Activated CD4-positive, alpha-beta T cell treated with anti-CD3 and anti-CD28 coated beads, Interleukin-2, amount 50 U/mL, for 48 hours (primary cell): ENCODE measurements around the gene EYA4.

Source experiments
- DNase-seq, 2 experiments: peaks; one replicate each; pipeline ENCODE4 v3.0.0-alpha.2; 2020

The EYA4 gene

DNA sequence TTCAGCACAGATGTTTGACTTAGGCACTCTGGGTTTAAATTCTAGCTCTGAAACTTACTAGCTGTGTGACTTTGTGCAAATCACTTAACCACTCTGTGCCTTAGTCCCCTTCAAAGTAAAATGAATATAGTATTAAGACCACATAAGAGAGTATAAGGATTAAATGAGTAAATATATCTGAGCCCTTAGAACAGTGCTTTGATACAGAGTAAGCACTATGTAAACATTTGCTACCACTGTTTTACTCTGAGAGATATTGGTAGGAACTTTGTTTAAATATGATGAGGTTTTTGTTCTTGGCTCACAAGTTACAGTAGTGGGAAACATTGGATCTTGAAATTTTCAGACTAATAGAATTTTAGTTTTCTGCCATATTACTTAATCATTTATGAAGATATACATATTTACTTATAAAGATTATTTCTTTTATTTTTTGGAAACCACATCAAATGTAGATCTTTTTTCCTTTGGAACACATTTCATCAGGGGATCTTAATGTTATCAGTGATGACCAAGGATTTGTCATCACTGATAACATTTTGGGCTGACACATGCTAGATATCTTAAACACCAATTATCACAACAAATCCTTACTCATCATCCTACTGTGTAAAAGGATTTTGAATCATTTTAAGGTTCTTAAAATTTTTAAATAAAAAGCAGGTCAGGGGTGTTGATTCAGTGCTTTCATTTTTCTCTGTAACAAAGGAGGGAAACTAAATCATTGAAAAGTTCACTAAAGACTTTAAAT lies 226.2 kb downstream of the EYA4 start:
- DNase-seq, result no peak

DNA sequence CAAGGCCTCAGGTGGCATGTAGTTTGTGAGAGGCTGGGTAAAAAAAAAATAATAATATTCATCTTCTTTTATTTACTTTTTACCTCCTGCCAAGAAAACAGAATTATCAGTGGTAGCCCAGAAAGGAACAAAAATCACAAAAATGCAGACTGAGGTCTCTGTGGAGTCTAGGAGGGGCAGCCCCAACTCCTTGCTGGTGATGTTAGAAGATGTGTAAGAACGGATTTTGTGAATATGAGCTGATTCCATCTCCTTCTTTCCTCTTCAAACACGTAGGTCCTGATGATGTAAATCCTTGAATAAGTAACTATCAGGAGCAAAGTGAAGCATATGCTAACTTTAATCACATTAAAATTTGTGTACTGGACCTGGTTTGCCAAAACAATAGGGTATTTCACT lies 226.8 kb downstream of the EYA4 start:
- DNase-seq, result no peak

DNA sequence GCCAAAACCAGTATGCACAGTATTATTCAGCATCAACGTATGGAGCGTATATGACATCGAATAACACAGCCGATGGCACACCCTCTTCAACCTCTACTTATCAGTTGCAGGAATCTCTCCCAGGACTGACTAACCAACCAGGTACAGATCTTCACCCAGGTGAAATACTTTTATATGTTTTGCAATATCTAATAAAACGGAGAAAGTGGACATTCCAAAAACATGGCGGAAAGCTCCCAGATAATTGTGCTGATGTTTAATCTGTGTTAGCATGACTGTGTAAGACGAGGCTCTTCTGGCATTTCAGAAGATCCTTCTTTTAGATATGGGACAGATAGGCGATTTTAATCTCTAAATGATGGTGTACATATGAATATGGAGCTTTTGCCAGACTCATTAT lies 227.4 kb downstream of the EYA4 start:
- no peak for DNase-seq

DNA sequence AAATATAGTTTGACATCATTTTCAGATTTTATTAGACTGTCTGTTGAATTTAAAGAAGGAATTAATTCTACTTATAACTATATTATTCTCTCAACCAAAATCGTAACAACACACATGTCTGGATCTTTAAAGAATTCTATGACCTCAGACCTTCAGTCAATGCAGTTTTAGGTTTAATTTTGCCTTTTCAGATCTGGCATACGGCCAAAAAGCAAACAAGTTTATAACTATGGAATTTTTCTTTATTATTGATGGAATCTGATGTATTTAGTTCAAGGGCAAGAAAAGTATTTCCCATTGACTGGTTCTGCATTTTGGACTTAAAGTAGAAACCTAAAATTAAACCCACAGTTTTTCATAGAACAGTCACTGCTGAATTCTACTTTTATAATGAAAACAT lies 233.4 kb downstream of the EYA4 start:
- no peak for DNase-seq

DNA sequence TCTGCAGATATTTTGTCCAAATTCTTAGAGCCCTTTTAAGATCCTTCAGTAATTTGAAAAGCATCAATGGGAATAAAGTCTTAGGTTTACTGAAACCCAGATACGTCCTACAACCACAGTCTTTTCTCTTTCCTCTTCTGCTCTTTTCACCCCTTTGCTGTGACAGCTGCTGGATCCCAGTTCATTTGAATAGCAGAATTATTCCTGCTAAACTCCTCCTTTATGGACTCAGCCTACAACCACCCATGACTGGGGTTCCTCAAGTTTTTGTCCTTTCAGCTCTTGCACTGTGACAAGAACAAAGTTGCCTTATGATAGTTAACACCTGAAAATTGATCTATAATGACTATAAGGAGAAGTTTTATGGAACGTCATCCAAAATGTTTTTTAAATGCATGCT lies 237.5 kb downstream of the EYA4 start:
- DNase-seq, result no peak

DNA sequence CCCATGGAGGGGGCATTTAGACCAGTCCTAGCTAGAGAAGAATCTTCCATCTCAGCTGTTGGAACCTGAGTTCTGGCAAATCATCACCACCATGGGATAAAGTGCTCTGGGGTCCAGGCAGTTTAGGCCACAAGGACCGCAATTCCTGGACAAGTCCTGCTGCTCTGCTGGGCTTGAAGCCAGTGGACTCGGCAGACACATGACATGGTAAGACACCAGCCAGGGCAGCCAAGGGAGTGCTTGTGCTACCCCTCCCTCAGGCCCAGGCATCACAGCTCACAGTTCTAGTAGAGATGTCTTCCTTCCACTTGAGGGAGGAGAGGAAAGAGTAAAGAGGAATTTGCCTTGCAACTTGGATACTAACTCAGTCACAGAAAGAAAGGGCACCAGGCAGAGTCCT lies 246.0 kb downstream of the EYA4 start:
- DNase-seq, result no peak

DNA sequence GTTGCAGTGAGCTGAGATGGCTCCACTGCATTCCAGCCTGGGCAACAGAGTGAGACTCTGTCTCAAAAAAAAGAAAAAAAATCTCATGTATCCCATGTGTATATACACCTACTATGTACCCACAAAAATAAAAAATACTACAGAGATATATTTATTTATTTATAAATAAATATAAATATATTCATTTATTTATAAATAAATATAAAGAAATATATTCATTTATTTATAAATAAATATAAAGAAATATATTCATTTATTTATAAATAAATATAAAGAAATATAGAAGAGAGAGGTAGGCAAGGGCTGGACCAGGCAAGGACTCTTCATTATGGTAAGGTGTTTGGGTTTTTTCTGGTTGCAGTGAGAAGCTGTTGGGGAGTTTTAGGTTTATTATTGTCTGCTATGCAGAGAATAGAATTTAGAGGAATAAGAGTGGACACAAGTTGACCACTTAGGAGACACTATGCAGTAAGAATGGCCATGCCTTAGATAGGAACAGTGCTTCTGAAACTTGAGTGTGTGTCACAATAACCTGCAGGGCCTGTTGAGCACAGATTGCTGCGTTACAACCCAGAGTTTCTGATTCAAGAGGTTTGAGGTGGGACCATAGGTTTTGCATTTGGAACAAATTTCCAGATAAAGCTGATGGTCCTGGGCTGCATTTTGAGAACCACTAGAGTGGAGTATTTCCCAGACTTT lies 254.2 kb downstream of the EYA4 start:
- no peak for DNase-seq

DNA sequence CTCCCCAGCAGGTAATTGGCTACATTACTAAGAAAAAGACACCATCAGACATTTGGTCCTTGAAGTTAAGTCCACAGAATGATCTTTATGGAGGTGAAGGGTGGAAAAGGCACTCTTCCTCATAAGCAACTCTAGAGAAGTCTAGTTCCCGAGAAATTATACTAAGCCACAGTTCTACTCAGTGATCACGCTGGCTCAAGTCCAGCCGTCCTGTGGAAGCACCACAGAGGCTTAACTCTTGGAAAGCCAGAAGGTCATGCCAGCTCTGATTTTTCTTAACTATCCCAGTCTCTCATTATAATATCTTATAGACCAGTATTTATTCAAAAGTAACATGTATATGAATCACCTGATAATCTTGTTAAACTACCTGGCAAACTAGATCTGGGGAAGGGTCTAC lies 258.5 kb downstream of the EYA4 start:
- no peak for DNase-seq

DNA sequence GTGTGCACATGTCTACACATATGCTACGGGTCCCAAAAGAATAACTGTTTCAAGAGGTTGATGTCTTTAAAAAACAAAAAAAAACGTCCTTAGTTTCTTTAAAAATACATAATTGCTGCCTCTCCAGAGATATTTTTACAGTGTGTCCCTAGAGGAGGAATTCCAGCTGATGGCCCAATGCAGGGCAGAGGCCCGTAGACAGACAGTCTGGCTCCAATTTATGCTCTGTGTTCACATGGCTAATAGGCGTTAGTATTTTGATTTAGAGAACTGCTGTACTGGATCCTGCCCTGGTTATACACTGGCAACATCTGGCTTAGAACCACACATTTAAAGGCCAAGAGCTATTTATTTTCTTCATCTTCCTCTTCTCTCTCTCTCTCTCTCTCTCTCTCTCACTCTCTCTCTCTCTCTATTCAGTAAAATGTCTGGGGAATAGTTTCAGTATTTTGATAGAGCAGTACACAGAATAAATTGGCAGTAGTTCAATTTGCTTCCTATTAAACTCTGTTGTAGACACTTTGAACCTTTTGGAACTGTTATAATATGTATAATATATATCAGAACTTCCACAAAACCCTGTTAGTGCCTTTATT lies 260.6 kb downstream of the EYA4 start:
- no peak for DNase-seq

DNA sequence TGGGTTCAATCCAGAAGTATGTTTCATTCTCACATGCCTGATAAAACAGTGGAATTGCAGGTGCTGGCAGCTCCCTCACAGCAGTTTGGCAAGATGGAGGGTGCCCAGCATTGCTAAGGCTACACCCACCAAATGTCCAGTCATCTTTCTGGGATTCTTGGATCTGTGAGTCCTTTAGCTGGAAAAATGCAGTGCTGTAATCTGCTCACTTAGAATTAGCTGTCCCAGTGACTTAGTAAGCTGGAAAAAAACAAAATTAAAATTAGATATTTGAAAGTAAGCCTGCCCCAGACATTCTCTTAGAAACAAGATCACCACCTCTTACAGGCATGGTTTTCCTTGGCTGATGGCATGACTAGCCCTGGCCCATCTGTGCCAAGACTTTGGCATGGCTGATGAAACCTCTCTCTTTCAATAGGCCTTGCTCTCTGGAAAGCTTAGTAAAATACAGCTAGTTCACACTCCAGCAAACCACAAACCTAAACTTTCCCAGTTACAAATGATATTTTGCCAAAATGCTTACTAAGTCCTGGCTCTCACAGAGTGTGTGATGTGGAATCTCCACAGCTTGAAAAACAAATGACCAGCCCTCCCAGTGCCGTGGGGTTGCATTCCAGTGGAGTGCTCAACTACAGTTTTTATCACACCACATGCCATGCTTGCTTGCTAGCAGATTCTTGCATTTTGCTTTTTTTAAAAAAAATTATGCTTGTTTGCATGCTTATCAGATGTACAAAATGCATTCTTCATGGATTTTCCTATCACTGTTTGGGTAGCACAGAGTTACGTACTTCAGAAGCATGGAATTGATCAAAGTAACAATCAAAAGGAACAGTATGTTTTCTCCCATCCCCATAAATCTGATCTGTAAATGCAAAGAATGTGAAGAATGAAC lies 261.5 kb downstream of the EYA4 start:
- DNase-seq, result no peak

DNA sequence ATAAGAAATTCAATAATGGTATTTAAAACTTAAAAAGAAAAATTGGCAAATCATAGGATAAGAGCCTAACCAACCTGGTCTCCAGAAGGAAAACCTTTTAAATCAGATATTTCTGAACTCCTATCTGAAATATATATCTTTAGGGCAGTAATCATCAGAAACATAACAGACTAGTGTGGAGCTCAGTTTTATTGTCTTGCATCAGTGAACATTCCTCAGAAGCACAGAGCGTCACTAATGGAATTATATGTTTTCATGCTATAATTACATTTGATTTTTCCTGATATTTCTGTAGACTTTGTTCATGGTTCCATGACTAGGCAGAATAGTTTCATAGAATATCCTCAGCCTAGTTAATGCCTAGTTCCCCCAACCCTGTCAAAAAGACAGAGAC lies 262.2 kb downstream of the EYA4 start:
- no peak for DNase-seq

DNA sequence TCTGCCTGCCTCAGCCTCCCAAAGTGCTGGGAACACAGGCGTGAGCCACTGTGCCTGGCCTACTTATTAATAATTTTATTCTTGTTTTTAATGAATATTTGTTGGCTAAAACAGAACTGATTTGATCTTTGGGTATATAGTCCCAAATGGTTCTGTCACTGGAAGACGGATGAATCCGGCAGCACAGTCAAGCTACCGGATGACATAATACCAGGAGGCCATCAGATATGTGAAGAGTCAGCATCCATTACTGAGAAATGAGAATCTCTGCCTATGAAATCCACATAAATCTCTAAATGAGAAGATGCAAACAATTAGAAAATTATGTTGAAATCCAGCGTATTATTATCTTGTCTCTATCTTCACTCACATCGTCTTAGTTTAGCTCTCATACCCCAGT lies 263.0 kb downstream of the EYA4 start:
- DNase-seq, result no peak

DNA sequence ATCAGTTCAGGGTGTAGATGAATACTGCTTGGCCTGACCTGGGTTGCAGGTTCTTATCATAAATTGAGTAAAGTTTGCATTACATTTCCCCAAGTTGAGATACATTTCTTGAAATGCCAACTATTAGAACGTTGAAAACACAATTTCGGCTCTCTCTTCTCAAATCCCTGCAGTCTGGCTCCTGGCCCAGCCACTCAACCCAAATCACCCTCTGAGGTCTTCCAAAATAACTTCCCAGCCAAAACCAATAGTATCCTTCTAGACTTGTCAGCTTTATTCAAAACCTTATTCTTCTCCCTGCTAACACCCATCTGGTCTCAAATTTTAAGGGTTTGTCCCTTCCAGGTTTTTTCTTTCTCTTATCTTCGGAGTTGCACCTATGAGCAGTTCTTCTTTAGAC lies 263.6 kb downstream of the EYA4 start:
- DNase-seq, result no peak

DNA sequence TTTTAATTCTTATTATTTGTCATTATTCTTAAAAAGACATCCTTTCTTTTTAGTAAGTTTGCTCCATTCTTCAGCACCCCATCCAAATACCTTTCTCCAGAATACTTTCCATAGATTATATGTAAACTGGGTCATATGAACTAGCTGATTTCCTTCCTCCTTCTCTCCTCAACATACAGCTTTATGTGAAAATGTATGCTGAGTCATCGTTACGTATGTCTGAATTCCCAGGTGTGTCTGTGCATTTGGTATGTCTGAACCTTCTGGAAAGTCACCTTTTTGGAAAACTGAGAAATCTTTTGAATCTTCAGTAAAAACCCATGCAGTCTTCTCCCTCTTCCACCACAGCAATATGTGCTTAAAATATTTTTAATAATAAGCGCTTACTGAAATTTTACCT lies 264.5 kb downstream of the EYA4 start:
- DNase-seq, result no peak

DNA sequence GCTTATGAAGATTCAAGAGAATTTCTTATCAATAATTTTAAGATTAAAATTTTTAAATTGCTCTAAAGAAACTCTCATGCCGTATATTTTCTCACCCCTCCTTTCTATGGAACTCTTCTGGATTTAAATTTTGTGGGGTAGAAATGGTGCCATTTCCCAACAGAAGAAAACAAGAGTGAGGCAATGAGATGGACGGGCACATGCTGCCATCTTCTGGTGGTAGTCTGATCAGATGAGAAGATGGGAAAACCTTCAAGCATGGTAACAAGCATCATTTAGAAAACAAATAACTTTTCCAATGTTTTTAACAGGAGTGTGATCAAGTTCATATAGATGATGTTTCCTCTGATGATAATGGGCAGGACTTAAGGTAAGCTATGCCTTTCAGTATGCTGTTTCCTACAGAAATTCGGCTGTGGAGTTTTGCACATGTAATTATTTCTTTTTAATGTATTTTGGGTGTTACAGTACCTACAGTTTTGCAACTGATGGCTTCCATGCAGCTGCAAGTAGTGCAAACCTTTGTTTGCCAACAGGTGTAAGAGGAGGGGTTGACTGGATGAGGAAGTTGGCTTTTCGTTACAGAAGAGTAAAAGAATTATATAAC lies 271.4 kb downstream of the EYA4 start:
- peak; percentile 29 to 44 for DNase-seq

DNA sequence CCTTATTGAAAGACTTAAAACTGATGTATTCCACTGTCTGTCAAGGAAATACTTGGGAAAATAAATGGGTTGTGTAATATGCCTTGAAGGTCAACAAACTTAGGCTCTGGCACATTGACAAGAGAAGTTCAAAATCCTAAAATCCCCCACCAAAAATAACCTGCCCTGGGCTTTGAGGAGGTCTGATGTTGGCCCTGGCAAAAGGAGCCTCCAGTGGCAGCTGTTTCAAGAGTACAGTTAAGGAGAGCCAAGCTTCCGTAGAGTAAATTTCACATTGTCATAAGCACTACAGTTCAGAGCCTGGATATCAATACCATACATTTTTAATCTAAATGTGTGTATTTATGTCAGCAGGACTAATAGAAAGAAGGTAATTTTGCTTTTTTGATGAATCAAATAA lies 282.7 kb downstream of the EYA4 start:
- DNase-seq, result no peak

DNA sequence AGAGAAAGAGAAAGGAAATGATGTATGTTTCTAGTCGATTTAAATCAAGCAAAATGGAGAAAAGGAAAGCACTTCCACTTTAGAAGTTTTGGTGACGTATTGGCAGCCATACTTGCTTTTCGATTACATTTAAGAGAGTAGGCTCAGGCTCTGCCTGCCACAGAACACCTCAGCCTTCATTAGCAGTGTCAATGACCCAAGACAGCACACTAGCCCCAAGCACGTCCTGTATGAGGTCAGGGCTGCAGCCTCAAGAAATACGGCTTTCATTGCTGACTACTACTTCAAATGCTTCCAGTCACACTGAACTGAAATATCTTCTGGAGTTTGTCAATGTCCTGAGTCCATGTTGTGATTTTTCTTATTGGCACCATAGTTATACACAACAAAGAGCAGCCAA lies 285.3 kb downstream of the EYA4 start:
- no peak for DNase-seq

DNA sequence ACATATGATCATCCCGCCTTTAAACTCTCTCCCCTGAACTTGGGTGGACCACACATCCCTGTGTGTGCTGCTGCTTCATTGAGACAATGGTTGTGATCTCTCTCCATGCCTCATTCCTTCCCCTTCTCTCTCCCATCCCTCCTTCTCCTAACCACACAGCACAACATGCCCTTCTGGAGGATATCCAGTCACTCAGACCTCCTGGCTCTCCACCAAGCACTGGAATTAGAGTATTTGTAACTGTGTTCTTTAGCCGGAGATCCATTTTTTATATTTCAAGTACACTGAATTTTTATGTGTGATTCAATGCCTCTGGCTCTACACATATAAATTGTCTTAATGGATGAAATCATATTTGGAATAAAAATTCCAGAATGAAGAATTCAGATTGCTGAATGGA lies 287.4 kb downstream of the EYA4 start:
- DNase-seq, result no peak

DNA sequence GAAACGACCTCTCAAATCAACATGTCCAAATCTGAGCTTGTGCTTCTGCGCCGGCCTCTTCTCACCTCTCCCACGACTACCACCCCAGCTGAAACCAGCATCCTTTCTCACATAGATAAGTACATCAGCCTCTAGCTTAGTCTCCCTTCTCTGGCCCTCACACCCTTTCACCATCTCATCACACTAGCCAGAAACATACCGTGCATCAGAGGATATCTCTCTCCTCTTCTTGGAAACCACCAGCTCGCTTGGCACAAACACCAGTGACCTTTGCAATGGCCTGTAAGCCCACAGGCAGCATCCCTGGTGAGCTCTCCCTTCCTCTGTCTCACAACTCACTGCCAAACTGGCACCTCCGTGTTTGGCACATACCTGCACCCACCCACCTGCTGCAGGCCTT lies 291.8 kb downstream of the EYA4 start:
- no peak for DNase-seq

DNA sequence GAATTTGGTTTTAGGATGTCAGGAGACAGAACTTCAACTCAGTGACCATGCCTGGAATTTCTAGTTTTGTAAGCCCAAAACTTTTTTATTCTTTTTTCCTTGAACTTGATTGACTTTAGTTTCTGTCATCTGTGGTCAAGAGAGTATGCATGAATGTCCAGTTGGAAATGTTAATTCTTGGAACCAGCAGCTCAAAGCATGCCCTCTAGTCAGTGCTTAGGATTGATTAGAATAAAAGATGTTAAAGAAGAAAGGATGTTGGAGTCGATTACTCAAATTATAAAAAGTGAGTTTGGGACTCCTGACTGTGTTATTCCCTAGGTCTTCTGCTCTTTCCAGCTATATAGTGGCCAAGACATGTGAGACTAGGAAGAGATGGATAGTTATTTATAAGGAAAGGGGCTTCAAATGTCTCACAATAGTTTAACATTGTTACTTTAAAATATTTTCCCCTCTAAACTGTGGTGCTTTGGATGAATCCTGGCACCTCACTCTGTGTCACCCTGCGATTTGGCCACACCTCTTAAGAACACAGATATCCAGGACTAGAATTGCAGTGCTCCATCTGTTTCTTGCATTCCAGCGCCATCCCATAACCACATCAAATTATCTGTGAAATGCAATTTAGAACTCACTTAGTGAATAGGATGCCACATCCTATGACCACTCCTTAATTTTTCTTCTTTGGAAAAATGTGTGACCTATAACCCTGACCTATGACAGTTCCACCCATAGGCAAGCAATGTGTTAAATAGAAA lies 298.5 kb downstream of the EYA4 start:
- DNase-seq, result no peak

DNA sequence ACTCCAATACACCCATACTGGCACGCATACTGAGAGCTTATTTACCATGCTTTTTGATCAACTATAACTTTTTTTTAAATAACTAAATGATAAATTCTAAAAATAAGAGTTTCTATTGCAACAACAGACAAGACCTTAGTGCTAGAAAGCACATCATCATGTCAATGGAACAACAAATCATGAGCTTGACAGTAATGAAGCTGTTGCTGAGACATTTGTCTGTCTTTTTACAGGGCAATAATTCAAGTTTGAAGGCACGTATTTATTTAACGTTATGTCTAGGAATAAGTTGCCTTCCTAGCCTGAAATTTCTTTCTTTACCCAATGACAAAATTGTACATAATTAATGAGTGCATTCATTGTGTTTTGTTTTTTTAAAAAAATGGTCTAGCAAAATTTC lies 299.2 kb downstream of the EYA4 start:
- no peak for DNase-seq

DNA sequence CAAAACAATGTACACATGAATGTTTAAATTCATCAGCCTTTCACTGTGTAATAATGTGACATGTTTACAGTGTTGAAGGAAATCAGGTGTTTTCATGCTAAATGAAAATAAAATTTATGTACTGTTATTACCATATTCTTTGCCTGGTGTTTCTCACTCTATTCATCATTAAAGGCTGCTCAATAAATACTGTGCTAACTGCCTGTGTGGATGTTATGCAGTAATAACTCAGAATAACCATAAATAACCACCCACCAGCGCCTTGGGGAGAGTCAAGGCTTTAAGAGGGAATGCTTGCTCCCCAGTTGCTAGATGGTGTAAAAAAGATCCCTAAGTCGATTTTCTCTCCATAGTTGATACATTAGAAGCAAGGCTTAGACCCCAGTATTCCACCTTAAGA lies 299.9 kb downstream of the EYA4 start:
- no peak for DNase-seq
